Measurements from ENCODE around the gene SUCLA2. TPM values are rescaled to one million over a fixed set of nuclear protein-coding genes. Genes with fewer than 3 reads are reported as not detected.
"Not testable (repeated sequence)": the region's sequence is repeated elsewhere in the genome, so short reads cannot be mapped to it uniquely, and the experiment has no call there.

The SUCLA2 gene
- total RNA-seq, 1 donor, result 59.2 TPM

DNA sequence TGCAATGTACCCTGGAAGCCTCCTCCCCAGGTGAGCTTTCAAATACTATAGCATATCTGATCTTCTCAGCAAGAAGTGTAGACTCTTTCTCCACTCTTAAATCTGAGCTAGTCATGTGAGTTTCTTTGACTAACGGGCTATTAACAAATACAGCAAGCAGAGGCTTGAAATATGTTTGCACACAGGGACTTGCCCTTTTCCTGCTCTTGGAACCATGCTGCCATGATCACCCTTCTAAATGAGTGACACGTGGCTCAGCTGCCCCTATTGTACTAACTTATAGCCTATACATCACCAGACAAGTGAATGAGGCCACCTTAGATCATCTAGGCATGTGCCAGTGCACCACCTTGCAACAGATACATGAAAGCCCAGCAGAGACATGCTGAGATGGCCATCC, 13.3 kb upstream of the SUCLA2 start:
- H3K4me3 ChIP-seq (ENCODE audit: low read depth, low read length), result no peak overlapping the region
- no peak for TF ChIP-seq CTCF (IDR thresholded peaks at IDR 0.05; ENCODE audit: insufficient read depth, low read depth, low read length)
- DNase-seq (ENCODE audit: low read depth), result no peak

- no peak for DNase-seq (ENCODE audit: low read depth)
- no peak for TF ChIP-seq CTCF (IDR thresholded peaks at IDR 0.05; ENCODE audit: insufficient read depth, low read depth, low read length)
- H3K4me3 ChIP-seq (ENCODE audit: low read depth, low read length), result no peak overlapping the region
Measured at GRCh38 chr13:48012668-48013067, 11.6 kb upstream of the SUCLA2 start.

DNA sequence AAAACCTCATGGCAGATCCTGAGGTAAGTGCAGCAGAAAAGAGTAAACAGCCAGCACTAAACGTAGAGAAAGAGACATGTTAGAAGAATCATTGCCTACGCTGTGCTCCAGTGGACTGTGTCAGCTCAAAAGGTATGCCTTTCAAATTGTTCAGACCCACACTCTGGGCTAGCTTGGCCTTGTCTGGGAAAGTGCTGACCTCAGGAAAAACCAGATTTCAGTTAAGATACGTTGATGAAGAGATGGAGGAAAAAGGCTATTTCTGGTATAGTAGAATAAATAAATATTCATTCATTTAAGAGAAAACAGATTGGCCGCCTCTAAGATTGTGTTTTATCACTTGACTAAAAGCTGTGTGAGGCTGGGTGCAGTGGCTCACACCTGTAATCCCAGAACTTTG, 9.6 kb upstream of the SUCLA2 start:
- no peak for TF ChIP-seq CTCF (IDR thresholded peaks at IDR 0.05; ENCODE audit: insufficient read depth, low read depth, low read length)
- no peak overlapping the region for H3K4me3 ChIP-seq (ENCODE audit: low read depth, low read length)
- DNase-seq (ENCODE audit: low read depth), result no peak

DNA sequence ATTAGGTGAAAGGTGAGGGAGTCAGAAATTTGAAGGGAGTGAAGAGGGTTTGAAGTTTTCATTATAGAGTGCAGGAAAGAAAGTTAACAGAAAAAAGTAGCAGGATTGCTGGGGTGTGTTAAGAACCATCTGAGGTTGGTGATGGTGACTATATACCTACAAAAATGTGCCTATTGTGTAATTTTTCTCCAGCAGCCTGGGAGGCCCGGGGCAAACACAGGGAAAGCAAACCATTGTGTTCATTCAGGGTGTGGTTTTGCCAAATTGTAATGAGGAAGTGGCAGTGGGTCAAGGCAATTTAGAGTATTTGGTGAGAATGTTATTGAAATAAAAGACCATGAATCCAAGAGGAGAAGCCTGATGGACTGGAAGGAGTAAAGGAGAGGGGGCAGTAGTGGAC, 8.2 kb upstream of the SUCLA2 start:
- H3K4me3 ChIP-seq (ENCODE audit: low read depth, low read length), result no peak overlapping the region
- no peak for TF ChIP-seq CTCF (IDR thresholded peaks at IDR 0.05; ENCODE audit: insufficient read depth, low read depth, low read length)
- peak; percentile 59 for DNase-seq (ENCODE audit: low read depth)

DNA sequence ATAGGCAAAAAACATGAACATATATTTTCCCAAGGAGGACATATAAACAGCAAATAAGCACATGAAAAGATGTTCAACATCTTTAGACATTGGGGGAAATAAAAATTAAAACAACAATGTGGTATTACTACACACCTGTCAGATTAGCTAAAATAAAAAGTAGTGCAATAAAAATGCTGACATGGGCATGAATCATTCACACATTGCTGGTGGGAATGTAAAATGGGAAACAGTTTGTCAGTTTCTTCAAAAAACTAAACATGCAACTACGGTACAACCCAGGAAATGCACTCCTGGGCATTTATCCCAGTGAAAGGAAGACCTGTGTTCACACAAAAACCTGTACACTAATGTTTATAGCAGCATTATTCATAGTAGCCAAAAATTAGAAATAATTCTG, 5.3 kb upstream of the SUCLA2 start:
- TF ChIP-seq CTCF (IDR thresholded peaks at IDR 0.05; ENCODE audit: insufficient read depth, low read depth, low read length), result no peak
- no peak overlapping the region for H3K4me3 ChIP-seq (ENCODE audit: low read depth, low read length)
- DNase-seq (ENCODE audit: low read depth), result no peak

DNA sequence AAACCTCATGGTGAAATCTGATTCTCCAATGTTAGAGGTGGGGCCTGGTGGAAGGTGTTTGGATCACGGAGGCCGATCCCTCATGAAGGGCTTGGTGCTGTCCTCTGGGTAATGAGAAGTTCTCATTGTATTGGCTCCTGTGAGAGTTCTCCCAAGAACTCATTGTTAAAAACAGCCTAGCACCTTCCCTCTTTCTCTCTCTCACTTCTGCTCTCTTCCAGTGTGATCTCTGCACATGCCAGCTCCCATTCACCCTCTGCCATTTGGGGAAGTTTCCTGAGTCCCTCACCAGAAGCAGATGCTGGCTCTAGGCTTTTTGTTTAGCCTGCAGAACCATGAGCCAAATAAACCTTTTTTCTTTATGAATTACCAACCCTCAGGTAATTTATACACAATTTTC, 3.1 kb upstream of the SUCLA2 start:
- no peak overlapping the region for H3K4me3 ChIP-seq (ENCODE audit: low read depth, low read length)
- no peak for DNase-seq (ENCODE audit: low read depth)
- TF ChIP-seq CTCF (IDR thresholded peaks at IDR 0.05; ENCODE audit: insufficient read depth, low read depth, low read length), result no peak

GRCh38 chr13:48001999-48002398, 926 bp upstream of the SUCLA2 start:
- not testable (repeated sequence) for DNase-seq (ENCODE audit: low read depth); H3K4me3 ChIP-seq (ENCODE audit: low read depth, low read length)

All from fibroblast of villous mesenchyme (primary cell).